Measurements from ENCODE around the gene SLC22A13. TPM values are rescaled to one million over a fixed set of nuclear protein-coding genes. Genes with fewer than 3 reads are reported as not detected.

The SLC22A13 gene
- total RNA-seq, 4 donors from 2014 or later, result 0.16 to 1.3 (median 0.69) TPM

DNA sequence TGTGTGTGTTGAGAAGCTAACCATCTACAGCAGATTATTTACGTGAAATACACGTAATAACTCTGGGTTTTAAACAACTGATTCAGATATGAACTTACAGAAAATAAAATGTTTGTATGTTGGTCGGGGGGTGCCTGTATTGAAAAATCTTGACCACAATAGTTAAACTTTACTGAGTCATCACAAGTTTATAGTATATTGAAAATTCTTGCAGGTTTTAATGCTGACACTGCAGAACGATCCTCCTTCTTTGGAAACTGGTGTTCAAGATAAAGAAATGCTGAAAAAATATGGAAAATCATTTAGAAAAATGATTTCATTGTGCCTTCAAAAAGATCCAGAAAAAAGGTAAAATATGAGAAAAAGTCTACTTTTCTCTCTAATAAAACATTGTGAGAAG, 41.3 kb upstream of the SLC22A13 start:
- Histone ChIP-seq H3K4me1 (no peaks in the 10 kb centered on the region), H3K36me3 (peaks cover 5 to 72% of the 10 kb centered on the region in 2 donors), H3K27me3 (no peaks in the 10 kb centered on the region), H3K9me3 (no peaks in the 10 kb centered on the region), H3K27ac (no peak overlapping the region), H3K4me3 (no peak overlapping the region)
- WGBS, 2 donors (ENCODE audit: low coverage in 1 of 2), result 92 to 93% methylated on average over 4 of the region's 4 CpGs
- no peak for TF ChIP-seq POLR2A (IDR thresholded peaks at IDR 0.05)
- no peak for TF ChIP-seq EP300 (IDR thresholded peaks at IDR 0.05)
- TF ChIP-seq, protein P1, sequence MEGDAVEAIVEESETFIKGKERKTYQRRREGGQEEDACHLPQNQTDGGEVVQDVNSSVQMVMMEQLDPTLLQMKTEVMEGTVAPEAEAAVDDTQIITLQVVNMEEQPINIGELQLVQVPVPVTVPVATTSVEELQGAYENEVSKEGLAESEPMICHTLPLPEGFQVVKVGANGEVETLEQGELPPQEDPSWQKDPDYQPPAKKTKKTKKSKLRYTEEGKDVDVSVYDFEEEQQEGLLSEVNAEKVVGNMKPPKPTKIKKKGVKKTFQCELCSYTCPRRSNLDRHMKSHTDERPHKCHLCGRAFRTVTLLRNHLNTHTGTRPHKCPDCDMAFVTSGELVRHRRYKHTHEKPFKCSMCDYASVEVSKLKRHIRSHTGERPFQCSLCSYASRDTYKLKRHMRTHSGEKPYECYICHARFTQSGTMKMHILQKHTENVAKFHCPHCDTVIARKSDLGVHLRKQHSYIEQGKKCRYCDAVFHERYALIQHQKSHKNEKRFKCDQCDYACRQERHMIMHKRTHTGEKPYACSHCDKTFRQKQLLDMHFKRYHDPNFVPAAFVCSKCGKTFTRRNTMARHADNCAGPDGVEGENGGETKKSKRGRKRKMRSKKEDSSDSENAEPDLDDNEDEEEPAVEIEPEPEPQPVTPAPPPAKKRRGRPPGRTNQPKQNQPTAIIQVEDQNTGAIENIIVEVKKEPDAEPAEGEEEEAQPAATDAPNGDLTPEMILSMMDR (IDR thresholded peaks at IDR 0.05), result no peak
- TF ChIP-seq POLR2AphosphoS5 (IDR thresholded peaks at IDR 0.05), result no peak
- ATAC-seq, result no peak

DNA sequence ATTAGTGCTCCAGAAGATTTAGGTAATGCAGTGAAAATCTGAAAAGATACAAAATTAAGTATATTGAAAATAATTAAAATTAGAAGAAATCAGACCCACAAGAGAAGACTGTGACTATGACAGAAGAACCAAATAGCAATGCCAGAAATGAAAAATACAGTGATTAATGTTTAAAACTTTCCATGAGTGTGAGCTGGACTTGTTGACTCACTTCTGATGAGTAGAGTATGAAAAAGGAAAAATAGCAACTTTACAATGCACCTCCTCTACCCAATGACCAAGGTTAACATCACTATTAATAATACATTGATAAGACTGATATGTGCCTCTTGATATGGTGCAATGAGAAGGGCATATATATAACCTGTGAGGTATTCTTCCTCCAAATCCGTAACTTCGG, 39.3 kb upstream of the SLC22A13 start:
- no peaks in the 10 kb centered on the region for H3K27me3 ChIP-seq
- no peak overlapping the region for H3K4me3 ChIP-seq
- H3K9me3 ChIP-seq, result no peaks in the 10 kb centered on the region
- peaks cover 5 to 87% of the 10 kb centered on the region in 2 donors for H3K36me3 ChIP-seq
- no peak overlapping the region for H3K27ac ChIP-seq
- H3K4me1 ChIP-seq, result no peaks in the 10 kb centered on the region
- no peak for ATAC-seq
- TF ChIP-seq EP300 (IDR thresholded peaks at IDR 0.05) (no peak), POLR2A (IDR thresholded peaks at IDR 0.05) (no peak), POLR2AphosphoS5 (IDR thresholded peaks at IDR 0.05) (no peak)
- WGBS, 2 donors (ENCODE audit: low coverage in 1 of 2), result 88 to 89% methylated on average over 2 of the region's 2 CpGs

DNA sequence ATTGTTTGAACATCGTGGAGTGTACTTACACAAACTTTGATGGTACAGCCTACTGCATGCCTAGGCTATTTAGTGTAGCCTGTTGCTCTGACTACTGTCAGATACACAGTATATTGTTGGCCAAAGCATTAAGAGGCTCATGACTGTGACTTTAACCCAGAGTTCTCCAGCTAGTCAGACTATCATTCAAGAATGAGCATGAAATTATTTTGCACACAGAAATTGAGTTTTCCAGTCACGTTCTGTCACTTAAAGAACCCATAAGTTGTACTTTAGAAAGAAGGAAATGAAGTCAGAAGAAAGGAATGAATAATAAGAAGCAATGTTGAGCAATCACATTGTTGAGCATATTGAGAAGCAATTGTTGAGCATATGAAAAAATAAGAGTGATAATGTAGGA, 37.6 kb upstream of the SLC22A13 start:
- Histone ChIP-seq H3K27me3 (no peaks in the 10 kb centered on the region), H3K4me1 (no peaks in the 10 kb centered on the region), H3K4me3 (no peak overlapping the region), H3K36me3 (peaks cover 5 to 85% of the 10 kb centered on the region in 2 donors), H3K27ac (no peak overlapping the region), H3K9me3 (no peaks in the 10 kb centered on the region)
- WGBS, 2 donors (ENCODE audit: low coverage in 1 of 2), result 58 to 100% methylated on average over 1 to 2 of the region's 2 CpGs
- ATAC-seq, result no peak
- no peak for TF ChIP-seq POLR2A (IDR thresholded peaks at IDR 0.05)
- TF ChIP-seq POLR2AphosphoS5 (IDR thresholded peaks at IDR 0.05), result no peak
- no peak for TF ChIP-seq EP300 (IDR thresholded peaks at IDR 0.05)
- TF ChIP-seq, protein P1 (IDR thresholded peaks at IDR 0.05), result no peak

DNA sequence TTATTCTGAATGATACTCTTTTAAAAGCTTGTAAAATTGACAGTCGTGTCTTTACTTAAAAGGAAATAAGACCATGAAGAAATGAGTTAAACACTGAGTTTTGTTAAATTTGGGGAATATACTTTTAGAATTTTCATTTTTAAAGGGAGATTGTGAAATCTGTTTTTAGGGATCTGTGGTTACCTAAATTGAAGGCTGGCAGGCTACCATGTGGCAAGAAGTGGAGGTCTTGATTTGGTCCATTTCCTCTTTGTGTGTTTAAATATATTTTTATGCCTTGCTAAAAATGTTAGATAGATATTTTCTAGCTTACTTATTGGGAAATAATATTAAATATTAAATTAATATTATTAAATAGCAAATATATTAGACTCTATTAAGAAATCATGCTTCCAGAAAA, 36.6 kb upstream of the SLC22A13 start:
- ATAC-seq, result no peak
- Histone ChIP-seq H3K4me1 (no peaks in the 10 kb centered on the region), H3K4me3 (no peak overlapping the region), H3K9me3 (no peaks in the 10 kb centered on the region), H3K36me3 (peaks cover 5 to 76% of the 10 kb centered on the region in 2 donors), H3K27me3 (no peaks in the 10 kb centered on the region), H3K27ac (no peak overlapping the region)
- no peak for TF ChIP-seq POLR2A (IDR thresholded peaks at IDR 0.05)
- TF ChIP-seq EP300 (IDR thresholded peaks at IDR 0.05), result no peak
- TF ChIP-seq POLR2AphosphoS5 (IDR thresholded peaks at IDR 0.05), result no peak
- TF ChIP-seq, protein P1 (IDR thresholded peaks at IDR 0.05), result no peak
- 85% methylated on average over 1 of the region's 1 CpG; no CpG with 5 or more reads in 1 of the 2 donors for WGBS, 2 donors (ENCODE audit: low coverage in 1 of 2)

DNA sequence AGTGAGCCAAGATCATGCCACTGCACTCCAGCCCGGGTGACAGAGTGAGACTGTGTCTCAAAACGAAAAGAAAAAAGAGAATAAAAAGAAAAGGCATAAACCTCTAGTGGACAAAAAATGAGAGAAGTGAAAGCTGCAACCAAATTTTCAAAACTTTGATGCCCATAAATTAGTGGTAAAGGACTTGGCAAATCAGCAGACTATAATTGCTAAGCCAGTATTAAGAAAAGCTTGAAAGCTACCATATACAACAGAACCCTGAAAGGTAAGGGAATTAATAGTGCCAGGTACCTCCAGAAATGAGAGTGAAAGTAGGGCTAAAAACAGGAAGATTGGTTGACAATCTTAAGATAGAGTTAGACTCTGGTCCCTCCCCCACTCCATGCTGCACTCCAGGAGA, 32.9 kb upstream of the SLC22A13 start:
- WGBS, 2 donors (ENCODE audit: low coverage in 1 of 2), result 60 to 89% methylated on average over 1 to 2 of the region's 2 CpGs
- ATAC-seq, result no peak
- no peak overlapping the region for H3K4me3 ChIP-seq
- no peaks in the 10 kb centered on the region for H3K27me3 ChIP-seq
- H3K36me3 ChIP-seq, result peaks cover 0 to 71% of the 10 kb centered on the region in 2 donors
- peaks cover 0 to 8% (median 0%) of the 10 kb centered on the region in 3 donors for H3K9me3 ChIP-seq
- TF ChIP-seq EP300 (IDR thresholded peaks at IDR 0.05), result no peak
- TF ChIP-seq, protein P1 (IDR thresholded peaks at IDR 0.05), result no peak
- no peak for TF ChIP-seq POLR2AphosphoS5 (IDR thresholded peaks at IDR 0.05)
- no peak for TF ChIP-seq POLR2A (IDR thresholded peaks at IDR 0.05)
- no peak overlapping the region for H3K27ac ChIP-seq
- no peaks in the 10 kb centered on the region for H3K4me1 ChIP-seq
